GM10248 (cell line): ENCODE results near the gene ACBD7.

Source experiments
- CTCF ChIA-PET: fragments of 300-600 bp; sonication (Branson Sonifier 250); formaldehyde crosslinking; extraction: SDS; loops from one replicate; lab custom pipeline; 2021; ENCODE audit warnings: antibody characterized with exemption; lab: Yijun Ruan, JAX
- POLR2A ChIA-PET: fragments of 350-650 bp; sonication (Branson Sonifier 250); formaldehyde crosslinking; extraction: SDS; loops from one replicate; lab custom pipeline; 2020; ENCODE audit warnings: antibody characterized with exemption; lab: Yijun Ruan, JAX
- DNase-seq: peaks from one replicate; pipeline ENCODE4 v3.0.0; 2012; ENCODE audit errors: extremely low spot score
- TF ChIP-seq, protein P1 (sequence below): IDR thresholded peaks from 2 replicates; pipeline ENCODE4 v1.5.1; 2012; ENCODE audit warnings: mild to moderate bottlenecking, low read depth; ENCODE audit errors: extremely low read depth, missing control alignments, control extremely low read depth

Gene ACBD7

DNA sequence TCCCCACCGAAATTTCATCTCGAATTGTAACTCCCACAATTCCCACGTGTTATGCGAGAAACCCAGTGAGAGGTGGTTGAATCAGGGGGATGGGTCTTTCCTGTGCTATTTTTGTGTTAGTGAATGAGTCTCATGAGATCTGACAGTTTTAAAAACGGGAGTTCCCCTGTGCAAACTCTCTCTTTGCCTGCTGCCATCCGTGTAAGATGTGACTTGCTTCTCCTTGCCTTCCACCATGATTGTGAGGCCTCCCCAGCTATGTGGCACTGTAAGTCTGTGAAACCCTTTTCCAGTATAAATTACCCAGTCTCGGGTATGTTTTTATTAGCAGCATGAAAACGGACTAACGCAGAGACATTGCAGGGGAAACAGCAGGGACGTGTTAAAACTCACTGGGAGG is 50.2 kb downstream of the ACBD7 start:
- TF ChIP-seq, protein P1, sequence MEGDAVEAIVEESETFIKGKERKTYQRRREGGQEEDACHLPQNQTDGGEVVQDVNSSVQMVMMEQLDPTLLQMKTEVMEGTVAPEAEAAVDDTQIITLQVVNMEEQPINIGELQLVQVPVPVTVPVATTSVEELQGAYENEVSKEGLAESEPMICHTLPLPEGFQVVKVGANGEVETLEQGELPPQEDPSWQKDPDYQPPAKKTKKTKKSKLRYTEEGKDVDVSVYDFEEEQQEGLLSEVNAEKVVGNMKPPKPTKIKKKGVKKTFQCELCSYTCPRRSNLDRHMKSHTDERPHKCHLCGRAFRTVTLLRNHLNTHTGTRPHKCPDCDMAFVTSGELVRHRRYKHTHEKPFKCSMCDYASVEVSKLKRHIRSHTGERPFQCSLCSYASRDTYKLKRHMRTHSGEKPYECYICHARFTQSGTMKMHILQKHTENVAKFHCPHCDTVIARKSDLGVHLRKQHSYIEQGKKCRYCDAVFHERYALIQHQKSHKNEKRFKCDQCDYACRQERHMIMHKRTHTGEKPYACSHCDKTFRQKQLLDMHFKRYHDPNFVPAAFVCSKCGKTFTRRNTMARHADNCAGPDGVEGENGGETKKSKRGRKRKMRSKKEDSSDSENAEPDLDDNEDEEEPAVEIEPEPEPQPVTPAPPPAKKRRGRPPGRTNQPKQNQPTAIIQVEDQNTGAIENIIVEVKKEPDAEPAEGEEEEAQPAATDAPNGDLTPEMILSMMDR, result no peak
- CTCF ChIA-PET, result interaction anchor here (1.8 kb wide), 1 partner anchor 11 kb away, joined by 5 read pairs; no protein-coding TSS in a partner anchor
- POLR2A ChIA-PET, result no interaction called here

DNA sequence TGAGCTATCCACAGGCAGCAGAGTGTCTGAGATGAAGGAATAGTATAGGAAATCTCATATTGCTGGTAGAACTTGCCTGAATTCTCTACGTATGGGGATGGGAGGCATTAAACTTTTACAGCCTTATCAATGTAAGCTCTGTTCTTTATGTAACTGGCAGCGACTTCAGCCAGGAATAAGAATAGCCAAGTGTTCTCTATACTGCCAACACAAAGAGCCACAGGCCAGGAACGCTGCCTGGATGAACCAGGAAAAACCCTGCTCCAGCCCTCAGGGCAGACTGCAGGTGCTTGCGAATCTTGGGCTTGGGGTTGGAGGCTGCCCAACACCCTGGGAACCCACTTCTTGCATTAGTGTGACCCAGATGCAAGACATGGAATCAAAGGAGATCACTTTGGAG is 50.9 kb downstream of the ACBD7 start:
- POLR2A ChIA-PET, result no interaction called here
- CTCF ChIA-PET, result no interaction called here
- TF ChIP-seq, protein P1, result no peak
- no peak for DNase-seq

More for the DNA sequence above, 50.2 kb downstream of the ACBD7 start:
- DNase-seq, result no peak

DNA sequence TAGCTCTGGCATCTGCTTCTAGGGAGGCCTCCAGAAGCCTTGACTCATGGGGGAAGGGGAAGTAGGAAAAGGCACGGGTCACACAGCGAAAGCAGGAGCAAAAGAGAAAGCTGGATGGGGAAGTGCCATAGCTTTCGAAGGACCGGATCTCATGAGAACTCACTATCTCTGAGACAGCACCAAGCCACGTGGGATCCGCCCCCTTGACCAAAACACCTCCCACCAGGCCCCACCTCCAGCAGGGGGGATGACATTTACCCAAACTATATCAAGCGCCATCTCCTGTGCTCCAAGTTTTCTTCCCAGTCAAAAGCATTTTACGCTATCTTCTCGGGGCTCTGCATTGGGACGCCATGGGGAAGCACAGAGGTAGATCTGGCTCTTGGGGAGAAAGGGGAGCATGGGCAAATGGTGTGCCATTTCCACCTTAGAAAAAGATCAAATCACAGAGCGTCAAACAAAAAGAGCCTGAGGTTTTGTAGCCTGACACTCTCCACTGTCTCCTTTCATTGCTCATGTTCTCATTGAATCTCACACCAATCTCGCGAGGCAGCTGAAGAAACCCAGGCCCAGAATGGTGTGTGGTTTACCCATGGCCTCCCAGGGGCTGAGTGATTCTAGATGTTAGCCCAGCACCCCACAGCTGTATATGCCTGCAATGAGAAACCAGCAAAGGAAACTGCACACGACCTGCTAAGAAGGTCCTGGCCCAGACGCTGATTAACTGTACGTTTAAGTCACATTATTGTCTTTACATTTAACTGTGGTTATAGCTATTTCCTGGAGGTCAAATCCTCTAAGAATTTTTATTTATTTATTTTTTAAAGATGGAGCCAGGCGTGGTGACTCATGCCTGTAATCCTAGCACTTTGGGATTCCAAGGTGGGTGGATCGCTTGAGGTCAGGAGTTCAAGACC is 52.9 kb downstream of the ACBD7 start:
- no peak for DNase-seq
- TF ChIP-seq, protein P1, result no peak
- CTCF ChIA-PET, result interaction anchor here (1.4 kb wide), 1 partner anchor 21 kb away, joined by 3 read pairs; no protein-coding TSS in a partner anchor
- POLR2A ChIA-PET, result no interaction called here

DNA sequence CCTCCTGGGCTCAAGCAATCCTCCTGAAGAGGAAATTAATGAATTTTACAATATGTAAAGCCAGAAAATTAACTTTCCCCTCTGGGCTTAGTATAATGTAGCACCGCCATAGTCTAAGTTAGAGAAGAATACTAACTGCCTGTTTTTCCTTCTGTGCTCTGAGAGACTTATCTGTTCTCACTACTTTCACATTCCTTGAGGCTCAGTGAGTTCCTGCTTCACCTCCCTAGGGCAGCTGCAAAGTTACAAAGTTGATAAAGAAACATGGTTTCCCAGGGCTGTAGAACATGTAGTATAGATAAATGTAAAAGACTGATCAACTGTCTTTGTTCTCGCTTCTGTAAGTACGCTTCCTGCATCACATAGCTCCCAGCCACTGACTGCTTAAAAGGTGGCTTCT is 60.8 kb downstream of the ACBD7 start:
- CTCF ChIA-PET, result no interaction called here
- no peak for DNase-seq
- POLR2A ChIA-PET, result no interaction called here
- TF ChIP-seq, protein P1, result no peak
